ENCODE measurements around the gene PSMB10. TPM values are rescaled to one million over a fixed set of nuclear protein-coding genes. Genes with fewer than 3 reads are reported as not detected.

Gene PSMB10
- total RNA-seq, 1 experiment from 2014 or later, result 79.3 TPM

GRCh38 chr16:67910158-67910557, 26.5 kb downstream of the PSMB10 start:
- Mint-ChIP-seq H3K4me3 (ENCODE audit: low read depth, unreplicated experiment) (no peak overlapping the region), H3K27ac (ENCODE audit: unreplicated experiment) (no peak overlapping the region), H3K27me3 (ENCODE audit: unreplicated experiment) (no peaks in the 10 kb centered on the region), H3K36me3 (ENCODE audit: insufficient read depth, unreplicated experiment) (peaks cover 41% of the 10 kb centered on the region), H3K4me1 (ENCODE audit: low read depth, unreplicated experiment) (peaks cover 4% of the 10 kb centered on the region), H3K9me3 (ENCODE audit: low read depth, unreplicated experiment) (no peaks in the 10 kb centered on the region)
- intact Hi-C loops (cut with micrococcal nuclease; ENCODE audit: unreplicated experiment), result no loop called here
- no TSS peak for BruUV-seq (replicated peaks)
- DNase-seq, result no peak
- CTCF ChIA-PET, result interaction anchor here (1.6 kb wide), 1 partner anchor 94 kb away, joined by 3 read pairs; no protein-coding TSS in a partner anchor
- no peak for TF ChIP-seq CTCF (IDR thresholded peaks at IDR 0.05; ENCODE audit: unreplicated experiment)

- no peak for TF ChIP-seq CTCF (IDR thresholded peaks at IDR 0.05; ENCODE audit: unreplicated experiment)
- CTCF ChIA-PET, result no interaction called here
- Mint-ChIP-seq H3K27ac (ENCODE audit: unreplicated experiment) (no peak overlapping the region), H3K36me3 (ENCODE audit: insufficient read depth, unreplicated experiment) (peaks cover 35% of the 10 kb centered on the region), H3K4me1 (ENCODE audit: low read depth, unreplicated experiment) (peaks cover 7% of the 10 kb centered on the region), H3K9me3 (ENCODE audit: low read depth, unreplicated experiment) (no peaks in the 10 kb centered on the region), H3K27me3 (ENCODE audit: unreplicated experiment) (no peaks in the 10 kb centered on the region), H3K4me3 (ENCODE audit: low read depth, unreplicated experiment) (no peak overlapping the region)
- intact Hi-C loops (cut with micrococcal nuclease; ENCODE audit: unreplicated experiment), result no loop called here
- no TSS peak for BruUV-seq (replicated peaks)
- no peak for DNase-seq
These were observed 27.5 kb downstream of the PSMB10 start for GRCh38 chr16:67909056-67909742.

GRCh38 chr16:67907397-67908180, 29.1 kb downstream of the PSMB10 start:
- H3K4me3 Mint-ChIP-seq (ENCODE audit: low read depth, unreplicated experiment), result no peak overlapping the region
- no peaks in the 10 kb centered on the region for H3K9me3 Mint-ChIP-seq (ENCODE audit: low read depth, unreplicated experiment)
- no TSS peak for BruUV-seq (replicated peaks)
- H3K36me3 Mint-ChIP-seq (ENCODE audit: insufficient read depth, unreplicated experiment), result peaks cover 40% of the 10 kb centered on the region
- H3K4me1 Mint-ChIP-seq (ENCODE audit: low read depth, unreplicated experiment), result peaks cover 7% of the 10 kb centered on the region
- no peak for DNase-seq
- CTCF ChIA-PET, result interaction anchor here (0.7 kb wide), 1 partner anchor 479 kb away, joined by 4 read pairs; no protein-coding TSS in a partner anchor
- H3K27ac Mint-ChIP-seq (ENCODE audit: unreplicated experiment), result no peak overlapping the region
- intact Hi-C loops (cut with micrococcal nuclease; ENCODE audit: unreplicated experiment), result no loop called here
- H3K27me3 Mint-ChIP-seq (ENCODE audit: unreplicated experiment), result no peaks in the 10 kb centered on the region
- no peak for TF ChIP-seq CTCF (IDR thresholded peaks at IDR 0.05; ENCODE audit: unreplicated experiment)

- H3K4me1 Mint-ChIP-seq (ENCODE audit: low read depth, unreplicated experiment), result peaks cover 7% of the 10 kb centered on the region
- CTCF ChIA-PET, result no interaction called here
- no peak overlapping the region for H3K27ac Mint-ChIP-seq (ENCODE audit: unreplicated experiment)
These were observed 33.8 kb downstream of the PSMB10 start for GRCh38 chr16:67902831-67903230.

More at GRCh38 chr16:67902831-67903230, 33.8 kb downstream of the PSMB10 start:
- Mint-ChIP-seq H3K36me3 (ENCODE audit: insufficient read depth, unreplicated experiment) (peaks cover 13% of the 10 kb centered on the region), H3K4me3 (ENCODE audit: low read depth, unreplicated experiment) (no peak overlapping the region), H3K9me3 (ENCODE audit: low read depth, unreplicated experiment) (no peaks in the 10 kb centered on the region), H3K27me3 (ENCODE audit: unreplicated experiment) (no peaks in the 10 kb centered on the region)
- no peak for DNase-seq
- intact Hi-C loops (cut with micrococcal nuclease; ENCODE audit: unreplicated experiment), result no loop called here
- TF ChIP-seq CTCF (IDR thresholded peaks at IDR 0.05; ENCODE audit: unreplicated experiment), result no peak
- no TSS peak for BruUV-seq (replicated peaks)

All from Calu3 (cell line).